HuH-7 (cell line): ENCODE measurements around the gene ALDH8A1.

Experiments used
- DNase-seq: peaks from one replicate; pipeline ENCODE4 v3.0.0; 2011; ENCODE audit warnings: low spot score

Gene ALDH8A1

GRCh38 chr6:134870677-134871498 is 79.0 kb downstream of the ALDH8A1 start:
- DNase-seq: no peak

- DNase-seq: no peak
These were observed 81.1 kb downstream of the ALDH8A1 start for GRCh38 chr6:134868812-134869211.
